Gastrocnemius medialis (tissue), 4 donors: ENCODE measurements around the gene MACROD1. TPM values are rescaled to one million over a fixed set of nuclear protein-coding genes. Genes with fewer than 3 reads are reported as not detected.

Source experiments
- ATAC-seq, 2 donors: fragments of 150-250 bp; one replicate each; pipeline ENCODE4 v1.9.1; 2016
- DNase-seq, 2 donors: peaks; one replicate each; pipeline ENCODE4 v3.0.0-alpha.2; 2019
- H3K27ac ChIP-seq, 4 donors: fragments of 200-600 bp; sonication (generic); 1 replicate in 1 of 4; 2 replicates in 3 of 4; pipeline ENCODE4 v1.5.1; 2016 to 2018; ENCODE audit warnings: mild to moderate bottlenecking in 2 of 4, moderate library complexity in 1 of 4
- H3K27me3 ChIP-seq, 3 donors: fragments of 200-600 bp; sonication (generic) in 2 of 3; 1 replicate in 1 of 3; 2 replicates in 2 of 3; pipeline versions ENCODE4 v1.5.1 to v1.6.0; 2016 to 2019; ENCODE audit warnings: mild to moderate bottlenecking in 1 of 3, moderate library complexity in 1 of 3
- H3K36me3 ChIP-seq, 2 donors: fragments of 200-600 bp; sonication (generic) in 1 of 2; one replicate each; pipeline ENCODE4 v1.5.1; 2017 to 2018
- H3K4me1 ChIP-seq, 2 donors: fragments of 200-600 bp; sonication (generic) in 1 of 2; one replicate each; pipeline ENCODE4 v1.5.1; 2016 to 2017; ENCODE audit warnings: mild to moderate bottlenecking in 2 of 2
- H3K4me3 ChIP-seq, 4 donors: fragments of 200-600 bp; sonication (generic) in 3 of 4; 1 replicate in 1 of 4; 2 replicates in 3 of 4; pipeline ENCODE4 v1.5.1; 2016 to 2019; ENCODE audit warnings: mild to moderate bottlenecking in 2 of 4
- H3K9me3 ChIP-seq, 3 donors: fragments of 200-600 bp; sonication (generic) in 2 of 3; 1 replicate in 1 of 3; 2 replicates in 2 of 3; pipeline ENCODE4 v1.5.1; 2016 to 2019
- POLR2A ChIP-seq, 2 donors: fragments of 450-650 bp; IDR thresholded peaks; one replicate each; pipeline ENCODE4 v1.6.1; 2017; ENCODE audit warnings: antibody characterized with exemption in 2 of 2, mild to moderate bottlenecking in 2 of 2, moderate library complexity in 2 of 2
- in situ Hi-C, 4 donors: fragments of 200-750 bp; cut with MboI; loops; one replicate each; pipeline versions ENCODE4 v1.15.0 to v1.8.0; 2017; ENCODE audit warnings: low sequenced_read_pairs in 4 of 4
- intact Hi-C: fragments of 100-400 bp; cut with DNase I; formaldehyde crosslinking; loops from one replicate; pipeline ENCODE4 v1.15.1; 2023; ENCODE audit warnings: low total_unique reads
- total RNA-seq, 4 donors: library from RNA; depleted of rRNA; stranded (reverse); fragments of >200 nt; gene quantifications; one replicate each; pipeline versions ENCODE4 v1.1.0 to v1.2.3, GENCODE V29; 2016
- TF ChIP-seq, protein P1 (sequence below), 5 experiments: fragments of 450-650 bp in 3 of 5; fragments of 200-600 bp in 2 of 5; sonication (generic) in 2 of 5; IDR thresholded peaks in 4 of 5; conservative IDR thresholded peaks in 1 of 5; 1 replicate in 4 of 5; 2 replicates in 1 of 5; pipeline ENCODE4 v1.5.1; 2016 to 2019; ENCODE audit warnings: antibody characterized with exemption in 5 of 5, mild to moderate bottlenecking in 3 of 5, moderate library complexity in 3 of 5

Gene MACROD1
- total RNA-seq, 4 donors from 2014 or later, result 162 to 308 (median 205) TPM

GRCh38 chr11:64114231-64114630 is 51.7 kb downstream of the MACROD1 start:
- intact Hi-C loops, result no loop called here

GRCh38 chr11:64113462-64113780 is 52.5 kb downstream of the MACROD1 start:
- peaks cover 0 to 12% of the 10 kb centered on the region in 2 donors for H3K4me1 ChIP-seq
- in situ Hi-C loops, result no loop called here
- no peaks in the 10 kb centered on the region for H3K36me3 ChIP-seq
- TF ChIP-seq, protein P1, sequence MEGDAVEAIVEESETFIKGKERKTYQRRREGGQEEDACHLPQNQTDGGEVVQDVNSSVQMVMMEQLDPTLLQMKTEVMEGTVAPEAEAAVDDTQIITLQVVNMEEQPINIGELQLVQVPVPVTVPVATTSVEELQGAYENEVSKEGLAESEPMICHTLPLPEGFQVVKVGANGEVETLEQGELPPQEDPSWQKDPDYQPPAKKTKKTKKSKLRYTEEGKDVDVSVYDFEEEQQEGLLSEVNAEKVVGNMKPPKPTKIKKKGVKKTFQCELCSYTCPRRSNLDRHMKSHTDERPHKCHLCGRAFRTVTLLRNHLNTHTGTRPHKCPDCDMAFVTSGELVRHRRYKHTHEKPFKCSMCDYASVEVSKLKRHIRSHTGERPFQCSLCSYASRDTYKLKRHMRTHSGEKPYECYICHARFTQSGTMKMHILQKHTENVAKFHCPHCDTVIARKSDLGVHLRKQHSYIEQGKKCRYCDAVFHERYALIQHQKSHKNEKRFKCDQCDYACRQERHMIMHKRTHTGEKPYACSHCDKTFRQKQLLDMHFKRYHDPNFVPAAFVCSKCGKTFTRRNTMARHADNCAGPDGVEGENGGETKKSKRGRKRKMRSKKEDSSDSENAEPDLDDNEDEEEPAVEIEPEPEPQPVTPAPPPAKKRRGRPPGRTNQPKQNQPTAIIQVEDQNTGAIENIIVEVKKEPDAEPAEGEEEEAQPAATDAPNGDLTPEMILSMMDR (IDR thresholded peaks at IDR 0.05 in 4 of 5, conservative IDR thresholded peaks at IDR 0.05 in 1 of 5), result no peak
- TF ChIP-seq POLR2A (IDR thresholded peaks at IDR 0.05), result no peak
- no peak for ATAC-seq
- no peak overlapping the region for H3K4me3 ChIP-seq
- no peaks in the 10 kb centered on the region for H3K9me3 ChIP-seq
- no peaks in the 10 kb centered on the region for H3K27me3 ChIP-seq
- intact Hi-C loops, result no loop called here
- no peak for DNase-seq
- no peak overlapping the region for H3K27ac ChIP-seq

More at GRCh38 chr11:64114231-64114630, 51.7 kb downstream of the MACROD1 start:
- no peak for DNase-seq
- Histone ChIP-seq H3K36me3 (no peaks in the 10 kb centered on the region), H3K27me3 (no peaks in the 10 kb centered on the region), H3K4me1 (peaks cover 0 to 8% of the 10 kb centered on the region in 2 donors), H3K27ac (no peak overlapping the region), H3K9me3 (no peaks in the 10 kb centered on the region), H3K4me3 (no peak overlapping the region)
- TF ChIP-seq, protein P1 (IDR thresholded peaks at IDR 0.05 in 4 of 5, conservative IDR thresholded peaks at IDR 0.05 in 1 of 5), result no peak
- TF ChIP-seq POLR2A (IDR thresholded peaks at IDR 0.05), result no peak
- no peak for ATAC-seq
- in situ Hi-C loops, result no loop called here

- Histone ChIP-seq H3K27me3 (no peaks in the 10 kb centered on the region), H3K36me3 (no peaks in the 10 kb centered on the region), H3K4me3 (no peak overlapping the region), H3K9me3 (no peaks in the 10 kb centered on the region), H3K27ac (no peak overlapping the region), H3K4me1 (peaks cover 0 to 12% of the 10 kb centered on the region in 2 donors)
- in situ Hi-C loops (no loop called here), intact Hi-C loops (no loop called here)
- DNase-seq, result no peak
- ATAC-seq, result no peak
- TF ChIP-seq, protein P1 (IDR thresholded peaks at IDR 0.05 in 4 of 5, conservative IDR thresholded peaks at IDR 0.05 in 1 of 5), result no peak
- TF ChIP-seq POLR2A (IDR thresholded peaks at IDR 0.05), result no peak
Measured at GRCh38 chr11:64112771-64113461, 53.0 kb downstream of the MACROD1 start.

DNA sequence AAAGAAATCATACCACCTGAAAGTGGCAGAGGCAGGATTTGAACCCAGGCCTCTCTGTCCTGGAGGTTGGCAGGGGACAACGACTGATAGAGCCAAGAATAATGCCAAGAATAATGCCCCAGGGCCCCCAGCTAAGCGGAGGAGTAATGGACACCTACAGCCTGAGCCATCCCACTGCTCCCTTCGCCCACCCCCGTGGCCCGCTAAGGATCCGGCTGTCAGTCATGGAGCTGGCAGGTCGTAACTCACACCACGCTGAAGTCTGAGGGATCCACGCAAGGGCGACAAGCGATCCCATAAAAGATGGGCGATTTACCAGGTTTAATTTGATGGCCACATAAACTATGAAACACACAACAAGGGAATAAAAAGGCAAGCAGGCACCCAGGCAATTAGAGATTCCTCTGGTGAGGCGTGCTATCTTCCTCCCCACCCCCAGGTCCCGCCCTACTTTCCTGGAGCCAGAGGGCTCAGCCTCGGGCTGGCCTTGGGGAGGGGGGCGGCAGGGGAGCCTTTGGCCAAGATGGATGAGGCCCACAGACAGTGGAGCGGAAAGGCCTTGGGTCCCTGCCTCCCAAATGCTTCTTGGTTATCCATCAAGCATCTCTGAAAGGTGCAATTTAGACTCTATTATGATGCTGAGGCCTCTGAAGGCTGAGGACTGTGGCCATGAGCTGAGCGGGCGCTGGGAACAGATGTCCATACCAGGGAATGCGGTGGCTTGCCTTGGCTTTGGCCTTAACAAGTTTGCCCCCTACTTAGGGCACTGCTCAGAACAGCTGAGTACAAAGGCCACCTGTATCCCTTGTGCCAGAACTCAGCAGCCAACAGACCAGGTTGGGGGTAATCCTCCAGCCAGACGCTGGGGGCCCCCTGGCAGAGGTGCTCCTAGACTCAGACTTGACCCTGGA is 55.2 kb downstream of the MACROD1 start:
- in situ Hi-C loops, result no loop called here
- peaks cover 18 to 22% of the 10 kb centered on the region in 2 donors for H3K4me1 ChIP-seq
- H3K9me3 ChIP-seq, result no peaks in the 10 kb centered on the region

More for the DNA sequence above, 55.2 kb downstream of the MACROD1 start:
- Histone ChIP-seq H3K36me3 (no peaks in the 10 kb centered on the region), H3K4me3 (no peak overlapping the region), H3K27ac (no peak overlapping the region), H3K27me3 (no peaks in the 10 kb centered on the region)
- DNase-seq (no peak), ATAC-seq (no peak)
- no peak for TF ChIP-seq POLR2A (IDR thresholded peaks at IDR 0.05)
- TF ChIP-seq, protein P1 (IDR thresholded peaks at IDR 0.05 in 4 of 5, conservative IDR thresholded peaks at IDR 0.05 in 1 of 5), result no peak
- intact Hi-C loops, result no loop called here
